Vagina (tissue), 2 donors: ENCODE results near the gene STIM2. TPM values are rescaled to one million over a fixed set of nuclear protein-coding genes. Genes with fewer than 3 reads are reported as not detected.

Experiments
- DNase-seq, 2 donors: peaks; one replicate each; pipeline ENCODE4 v3.0.0-alpha.2; 2017; ENCODE audit errors: extremely low spot score in 2 of 2
- H3K27ac ChIP-seq: fragments of 200-600 bp; sonication (generic); one replicate; pipeline ENCODE4 v1.5.1; 2019
- H3K27me3 ChIP-seq: fragments of 200-600 bp; sonication (generic); one replicate; pipeline ENCODE4 v1.5.1; 2019
- H3K36me3 ChIP-seq, 2 donors: fragments of 200-600 bp; sonication (generic); one replicate each; pipeline ENCODE4 v1.5.1; 2017 to 2019
- H3K4me1 ChIP-seq: fragments of 200-600 bp; sonication (generic); one replicate; pipeline ENCODE4 v1.5.1; 2019
- H3K4me3 ChIP-seq, 2 donors: fragments of 200-600 bp; sonication (generic); 1 replicate in 1 of 2; 2 replicates in 1 of 2; pipeline ENCODE4 v1.5.1; 2016 to 2019
- H3K9me3 ChIP-seq: fragments of 200-600 bp; sonication (generic); one replicate; pipeline ENCODE4 v1.5.1; 2019
- CTCF ChIP-seq, 3 experiments: fragments of 450-650 bp in 2 of 3; fragments of 200-600 bp in 1 of 3; sonication (generic) in 1 of 3; IDR thresholded peaks; one replicate each; pipeline ENCODE4 v1.5.1; 2017 to 2019; ENCODE audit warnings: antibody characterized with exemption in 3 of 3, mild to moderate bottlenecking in 2 of 3, moderate library complexity in 2 of 3
- POLR2A ChIP-seq, 2 donors: fragments of 450-650 bp; IDR thresholded peaks; one replicate each; pipeline ENCODE4 v1.6.1; 2017; ENCODE audit warnings: antibody characterized with exemption in 2 of 2, mild to moderate bottlenecking in 2 of 2, moderate library complexity in 2 of 2
- POLR2AphosphoS5 ChIP-seq, 2 donors: sonication (generic); formaldehyde crosslinking; IDR thresholded peaks; one replicate each; pipeline ENCODE4 v1.9.0; 2017; ENCODE audit warnings: antibody characterized with exemption in 2 of 2, mild to moderate bottlenecking in 2 of 2, low read depth in 1 of 2; ENCODE audit not compliant: insufficient read depth in 1 of 2
- intact Hi-C: fragments of 100-400 bp; cut with DNase I; formaldehyde crosslinking; loops from one replicate; pipeline ENCODE4 v1.15.1; 2023
- total RNA-seq: library from RNA; depleted of rRNA; stranded (reverse); fragments of >200 nt; gene quantifications from one replicate; pipeline ENCODE4 v1.2.3, GENCODE V29; 2016

The STIM2 gene
- total RNA-seq, 1 donor from 2014 or later: 39.5 TPM

- no peak for DNase-seq
- H3K27me3 ChIP-seq: no peaks in the 10 kb centered on the region
- no peaks in the 10 kb centered on the region for H3K36me3 ChIP-seq
- peaks cover 39% of the 10 kb centered on the region for H3K4me1 ChIP-seq
- no peaks in the 10 kb centered on the region for H3K9me3 ChIP-seq
- intact Hi-C loops: no loop called here
- peak overlapping the region; percentile 83 for H3K27ac ChIP-seq
- H3K4me3 ChIP-seq: peak overlapping the region; percentile 69 to 75
- no peak for TF ChIP-seq POLR2AphosphoS5 (IDR thresholded peaks at IDR 0.05; ENCODE audit: insufficient read depth in 1 of 2, low read depth in 1 of 2)
- TF ChIP-seq CTCF (IDR thresholded peaks at IDR 0.05): no peak
- TF ChIP-seq POLR2A (IDR thresholded peaks at IDR 0.05): no peak
These were observed 2.4 kb upstream of the STIM2 start for GRCh38 chr4:26858035-26858918.

- peaks cover 39% of the 10 kb centered on the region for H3K4me1 ChIP-seq
- no peak overlapping the region for H3K27ac ChIP-seq
These were observed 1.7 kb upstream of the STIM2 start for GRCh38 chr4:26858947-26859401.

GRCh38 chr4:26859762-26860156 is 882 bp upstream of the STIM2 start:
- Histone ChIP-seq H3K4me3 (peak overlapping the region; percentile 83 to 92), H3K27me3 (no peaks in the 10 kb centered on the region), H3K4me1 (peaks cover 39% of the 10 kb centered on the region), H3K9me3 (no peaks in the 10 kb centered on the region), H3K27ac (peak overlapping the region; percentile 75), H3K36me3 (no peaks in the 10 kb centered on the region)
- no peak for DNase-seq
- TF ChIP-seq CTCF (IDR thresholded peaks at IDR 0.05) (no peak), POLR2AphosphoS5 (IDR thresholded peaks at IDR 0.05; ENCODE audit: insufficient read depth in 1 of 2, low read depth in 1 of 2) (no peak), POLR2A (IDR thresholded peaks at IDR 0.05) (no peak)
- intact Hi-C loops: no loop called here

More at GRCh38 chr4:26858947-26859401, 1.7 kb upstream of the STIM2 start:
- TF ChIP-seq CTCF (IDR thresholded peaks at IDR 0.05): no peak
- TF ChIP-seq POLR2AphosphoS5 (IDR thresholded peaks at IDR 0.05; ENCODE audit: insufficient read depth in 1 of 2, low read depth in 1 of 2): no peak
- TF ChIP-seq POLR2A (IDR thresholded peaks at IDR 0.05): no peak
- intact Hi-C loops: no loop called here
- peak overlapping the region in 1 of 2 donors; percentile 75 for H3K4me3 ChIP-seq
- no peaks in the 10 kb centered on the region for H3K27me3 ChIP-seq
- H3K36me3 ChIP-seq: no peaks in the 10 kb centered on the region
- H3K9me3 ChIP-seq: no peaks in the 10 kb centered on the region
- DNase-seq: no peak

GRCh38 chr4:26860922-26861433 is 337 bp downstream of the STIM2 start:
- DNase-seq: no peak
- H3K4me3 ChIP-seq: peak overlapping the region; percentile 83 to 92
- H3K27ac ChIP-seq: peak overlapping the region; percentile 93
- no peaks in the 10 kb centered on the region for H3K27me3 ChIP-seq
- H3K4me1 ChIP-seq: peaks cover 44% of the 10 kb centered on the region
- intact Hi-C loops: no loop called here
- H3K36me3 ChIP-seq: no peaks in the 10 kb centered on the region
- no peaks in the 10 kb centered on the region for H3K9me3 ChIP-seq
- no peak for TF ChIP-seq CTCF (IDR thresholded peaks at IDR 0.05)
- TF ChIP-seq POLR2A (IDR thresholded peaks at IDR 0.05): no peak
- no peak for TF ChIP-seq POLR2AphosphoS5 (IDR thresholded peaks at IDR 0.05; ENCODE audit: insufficient read depth in 1 of 2, low read depth in 1 of 2)
